NCI-H1092 treated with DMSO at 0.1 percent for 48 hours (cell line): ENCODE measurements around the gene TP53TG5.

Source experiments
- DNase-seq: peaks from one replicate; lab custom pipeline; 2025; lab: John Stamatoyannopoulos, UW

The TP53TG5 gene

DNA sequence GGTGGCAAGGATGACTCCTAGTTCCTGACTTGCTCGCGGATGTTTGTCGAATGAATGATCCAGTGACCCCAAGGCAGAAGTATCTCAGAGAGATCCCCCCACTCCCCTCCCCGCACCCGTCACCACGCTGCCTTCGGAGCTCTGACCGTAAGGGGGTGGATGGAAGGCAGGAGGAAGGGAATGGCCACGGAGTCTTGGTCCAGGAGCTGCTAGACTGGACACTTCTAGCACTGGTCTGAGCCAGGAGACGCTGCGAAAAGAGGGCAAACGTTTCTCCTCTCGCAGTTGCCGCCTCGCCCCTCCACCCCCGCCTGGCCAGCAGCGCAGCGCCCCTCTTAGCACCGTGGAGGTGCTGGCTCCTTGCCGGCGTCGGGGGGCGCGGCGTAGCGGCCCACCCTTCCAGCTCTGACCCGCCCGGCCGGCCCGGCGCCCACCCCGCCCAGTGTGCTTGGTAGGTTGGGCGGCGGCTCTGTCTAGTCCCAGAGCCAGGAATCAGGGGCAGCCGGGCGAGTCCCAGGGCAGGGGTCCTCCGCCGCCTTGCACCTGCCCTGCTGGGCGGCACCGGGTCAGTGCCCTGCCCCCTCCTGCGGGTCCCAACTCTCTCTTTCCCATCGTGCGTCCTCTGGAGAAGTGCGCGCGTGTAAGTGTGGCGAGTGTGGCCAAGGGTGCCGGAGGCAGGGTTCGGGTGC lies 27.6 kb upstream of the TP53TG5 start:
- peak; percentile 37 for DNase-seq

DNA sequence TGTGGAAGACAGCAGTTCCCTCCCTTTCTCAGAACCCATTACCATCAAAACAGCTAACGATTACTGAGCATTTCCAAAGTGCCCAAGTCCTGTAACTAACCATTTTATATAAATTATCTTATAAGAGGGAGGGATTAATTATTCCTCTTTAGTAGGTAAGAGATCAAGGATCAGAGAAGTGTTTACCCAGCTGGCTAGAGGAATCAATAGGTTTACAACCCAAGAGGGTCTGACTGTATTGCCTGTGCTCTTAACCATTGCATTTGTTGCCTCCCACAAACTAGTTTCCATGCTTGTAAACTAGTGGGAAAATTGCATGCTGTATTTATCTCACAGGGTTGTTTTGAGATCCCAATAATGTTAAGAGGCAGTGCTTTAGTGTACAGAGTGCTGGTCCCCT lies 26.3 kb upstream of the TP53TG5 start:
- peak; percentile 72 for DNase-seq

DNA sequence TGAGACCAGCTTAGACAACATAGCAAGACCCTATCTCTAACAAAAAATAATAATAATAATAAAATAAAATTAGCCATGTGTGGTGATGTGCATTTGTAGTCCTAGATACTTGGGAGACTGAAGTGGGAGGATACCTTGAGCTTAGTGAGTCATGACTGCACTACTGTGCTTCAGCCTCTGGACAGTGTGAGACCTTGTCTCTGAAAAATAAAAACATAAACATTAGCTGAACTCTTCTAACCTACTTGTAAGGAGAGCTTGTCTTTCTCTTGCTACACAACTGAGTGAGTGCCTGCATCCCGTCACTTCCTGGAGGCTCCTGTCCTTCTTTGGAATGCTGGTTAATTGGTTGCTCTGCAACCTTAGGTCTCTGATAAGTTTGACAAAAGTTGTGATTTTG lies 24.8 kb upstream of the TP53TG5 start:
- no peak for DNase-seq

DNA sequence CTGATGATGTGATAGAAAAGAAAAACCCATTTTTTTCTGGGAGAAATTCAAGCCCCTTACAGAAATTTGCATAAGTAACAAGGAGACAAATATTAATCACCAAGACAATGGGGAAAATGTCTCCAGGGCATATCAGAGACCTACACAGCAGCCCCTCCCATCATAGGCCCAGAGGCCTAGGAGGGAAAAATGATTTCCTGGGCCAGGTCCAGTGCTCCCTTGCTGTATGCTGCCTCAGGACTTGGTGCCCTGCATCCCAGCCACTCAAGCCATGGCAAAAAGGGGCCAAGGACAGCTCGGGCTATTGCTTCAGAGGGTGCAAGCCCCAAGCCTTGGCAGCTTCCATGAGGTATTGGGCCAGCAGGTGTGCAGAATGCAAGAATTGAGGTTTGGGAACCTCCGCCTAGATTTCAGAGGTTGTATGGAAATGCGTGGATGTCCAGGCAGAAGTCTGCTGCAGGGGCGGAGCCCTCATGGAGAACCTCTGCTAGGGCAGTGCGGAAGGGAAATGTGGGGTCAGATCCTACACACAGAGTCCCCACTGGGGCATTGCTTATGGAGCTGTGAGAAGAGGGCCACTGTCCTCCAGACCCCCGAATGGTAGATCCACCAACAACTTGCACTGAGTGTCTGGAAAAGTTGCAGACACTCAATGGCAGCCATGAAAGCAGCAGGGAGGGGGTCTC lies 22.4 kb upstream of the TP53TG5 start:
- DNase-seq = no peak

- DNase-seq = no peak
Observed at GRCh38 chr20:45399018-45399417, 20.9 kb upstream of the TP53TG5 start.

GRCh38 chr20:45395114-45395415 lies 16.9 kb upstream of the TP53TG5 start:
- no peak for DNase-seq

DNA sequence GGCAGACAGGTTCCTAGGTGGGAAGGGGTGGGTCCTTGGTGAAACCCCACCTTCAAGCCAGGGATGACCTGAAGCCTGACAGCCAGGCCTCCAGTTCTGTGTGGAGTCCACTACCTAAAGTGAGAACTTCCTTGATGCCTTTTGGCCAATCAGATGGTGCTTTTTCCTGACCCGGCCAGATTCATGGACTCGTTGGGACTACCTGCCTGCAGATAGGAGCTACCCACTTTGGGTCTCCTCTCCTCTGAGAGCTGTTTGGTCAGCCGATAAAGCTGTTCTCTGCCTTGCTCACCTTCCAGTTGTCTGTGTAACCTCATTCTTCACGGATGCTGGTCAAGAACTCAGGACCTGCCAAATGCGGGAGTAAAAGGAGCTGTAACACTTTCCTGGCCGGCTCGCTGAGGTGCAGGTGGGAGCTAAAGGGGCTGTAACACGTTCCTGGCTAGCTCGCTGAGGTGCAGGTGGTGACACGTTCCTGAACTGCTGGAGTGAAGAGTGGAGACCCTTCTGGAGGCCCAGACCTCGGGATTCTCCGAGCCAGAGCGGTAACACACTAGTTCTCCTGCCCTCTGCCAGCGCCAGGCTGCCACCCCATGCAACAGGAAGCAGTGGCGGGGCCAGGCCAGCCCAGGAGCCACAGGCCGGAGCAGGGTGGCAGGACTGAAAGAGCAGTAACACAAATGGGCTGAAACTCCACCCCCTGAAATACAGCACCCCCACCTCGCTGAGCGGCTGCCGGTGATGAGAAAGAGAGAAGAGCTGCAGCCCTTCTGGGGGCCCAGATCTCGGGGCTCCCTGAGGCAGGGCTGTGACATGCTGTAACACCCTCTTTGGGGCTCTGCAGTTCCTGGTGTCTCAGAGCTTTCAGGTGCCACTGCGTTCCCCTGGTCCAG lies 16.3 kb upstream of the TP53TG5 start:
- no peak for DNase-seq

DNA sequence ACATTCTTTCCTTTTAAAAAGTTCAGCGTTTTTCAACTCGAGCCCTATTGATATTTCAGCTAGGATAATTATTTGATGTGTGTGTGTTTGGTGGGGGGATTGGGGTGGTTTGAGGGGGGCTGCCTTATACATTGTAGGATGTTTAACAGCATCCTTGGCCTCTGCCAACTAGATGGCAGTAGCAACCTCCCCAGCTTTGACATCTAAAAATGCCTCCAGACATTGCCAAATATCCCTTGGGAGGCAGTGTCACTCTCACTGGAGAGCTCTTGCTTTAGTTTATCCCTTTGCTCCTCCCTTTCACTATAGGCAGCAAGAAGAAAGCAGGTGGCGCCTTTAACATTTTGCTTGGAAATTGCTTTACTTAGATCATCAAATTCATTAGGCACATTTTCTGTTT lies 14.6 kb upstream of the TP53TG5 start:
- no peak for DNase-seq

- DNase-seq = no peak
Observed at GRCh38 chr20:45391559-45391958, 13.4 kb upstream of the TP53TG5 start.

DNA sequence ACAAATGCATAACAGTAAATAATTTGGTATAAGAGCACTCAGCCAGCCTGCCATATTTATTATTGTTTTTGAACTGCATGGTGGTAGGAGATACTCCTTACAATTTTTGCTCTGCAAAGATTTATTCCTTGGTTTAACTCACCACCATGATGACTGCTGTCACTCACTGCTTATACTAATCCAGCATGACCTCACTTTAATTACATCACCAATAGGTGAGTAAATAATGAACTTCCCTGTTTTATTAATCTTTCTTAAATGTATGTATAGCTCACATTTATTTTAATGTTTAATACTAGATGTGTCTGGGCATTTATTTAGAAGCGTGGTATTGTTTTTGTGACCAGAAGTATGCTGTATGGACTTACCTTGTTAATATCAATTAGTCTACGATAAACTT lies 12.8 kb upstream of the TP53TG5 start:
- DNase-seq = no peak

DNA sequence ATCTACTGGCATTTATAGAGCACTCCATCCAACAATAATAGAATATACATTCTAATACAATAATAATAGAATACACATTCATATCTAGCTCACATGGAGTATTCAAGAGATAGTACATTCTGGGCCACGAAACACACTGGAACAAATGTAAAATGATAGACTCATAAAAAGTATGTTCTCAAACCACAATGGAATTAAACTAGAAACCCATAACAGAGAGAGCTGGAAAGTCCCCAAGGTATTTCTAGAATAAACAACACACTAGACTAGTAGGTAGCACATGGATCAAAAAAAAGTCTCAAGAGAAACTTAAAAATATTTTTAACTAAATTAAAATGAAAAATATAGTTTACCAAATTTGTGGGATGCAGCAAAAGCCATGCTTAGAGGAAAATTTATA lies 9.1 kb upstream of the TP53TG5 start:
- DNase-seq = no peak

DNA sequence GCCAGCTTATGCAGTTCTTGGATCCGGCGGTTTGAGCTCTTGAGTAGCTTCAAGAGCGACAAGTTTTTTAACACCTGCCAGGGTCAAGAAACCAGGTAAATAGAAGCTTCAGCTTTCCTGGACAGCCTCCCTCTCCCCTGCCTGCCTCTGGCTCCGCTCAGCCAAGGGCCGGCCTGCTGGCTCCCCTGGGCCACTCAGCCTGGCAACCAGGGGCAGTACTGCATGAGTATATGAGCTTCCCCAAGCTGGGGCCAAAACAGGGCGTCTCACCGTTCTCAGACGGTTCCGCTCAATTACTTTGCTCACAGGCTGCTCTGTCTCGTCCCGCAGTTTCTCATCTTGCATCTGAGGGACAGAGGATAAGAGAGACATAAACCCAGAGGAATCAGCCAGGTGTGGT lies 856 bp downstream of the TP53TG5 start:
- no peak for DNase-seq

GRCh38 chr20:45374966-45375365 lies 3.2 kb downstream of the TP53TG5 start:
- DNase-seq = no peak

GRCh38 chr20:45374101-45374467 lies 4.0 kb downstream of the TP53TG5 start:
- DNase-seq = no peak

DNA sequence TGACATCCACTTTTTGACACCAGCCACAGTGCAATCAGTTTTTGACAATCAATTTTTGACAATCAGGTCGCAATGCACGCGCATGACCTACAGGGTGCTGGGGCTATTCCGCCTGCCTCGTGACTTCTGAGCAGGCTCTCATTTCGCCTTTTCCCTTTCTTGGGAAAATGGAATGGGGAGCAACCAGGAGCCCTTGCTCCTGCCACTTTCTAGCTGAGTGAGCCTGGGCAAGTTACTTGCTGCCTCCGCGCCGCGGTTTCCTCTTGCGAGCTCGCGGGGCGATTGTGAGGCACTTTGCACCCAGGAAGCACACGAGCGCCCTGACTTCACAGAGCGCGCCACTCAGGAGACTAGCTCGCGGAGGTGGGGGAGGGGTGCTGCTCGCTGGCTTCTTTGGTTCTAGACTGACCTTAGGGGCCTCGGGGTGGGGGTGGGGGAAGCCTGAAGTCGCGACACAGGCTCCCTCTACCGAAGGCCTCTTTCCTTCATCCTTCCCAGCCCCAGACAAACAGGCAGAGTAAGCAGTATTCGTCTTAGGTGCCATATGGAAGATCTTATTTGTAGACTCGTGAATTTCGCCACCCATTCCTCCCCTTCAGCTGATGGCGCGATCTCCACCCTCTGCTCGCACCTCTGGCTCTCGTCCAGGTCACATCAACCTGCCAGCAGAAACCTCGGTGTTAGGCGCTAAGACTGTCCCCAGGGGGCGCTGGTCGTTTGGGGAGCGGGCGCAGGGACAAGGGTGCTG lies 4.6 kb downstream of the TP53TG5 start:
- DNase-seq = peak; percentile 84

- no peak for DNase-seq
Observed at GRCh38 chr20:45372646-45373352, 5.3 kb downstream of the TP53TG5 start.

GRCh38 chr20:45372241-45372640 lies 5.9 kb downstream of the TP53TG5 start:
- no peak for DNase-seq

- DNase-seq = no peak
Observed at GRCh38 chr20:45370571-45371160, 7.5 kb downstream of the TP53TG5 start.

GRCh38 chr20:45368221-45368980 lies 9.7 kb downstream of the TP53TG5 start:
- no peak for DNase-seq

GRCh38 chr20:45367126-45367525 lies 11.0 kb downstream of the TP53TG5 start:
- DNase-seq = no peak

- no peak for DNase-seq
Observed at GRCh38 chr20:45366631-45367030, 11.5 kb downstream of the TP53TG5 start.
